Mesenchymal stem cell (in vitro differentiated cells and primary cell): ENCODE results near the gene ILKAP.

Experiments used
- DNase-seq: peaks from one replicate; pipeline ENCODE4 v3.0.0-alpha.2; 2013
- H2AFZ ChIP-seq: one replicate; pipeline ENCODE4 v1.6.1; 2013; ENCODE audit warnings: low read depth, mild to moderate bottlenecking, control low read depth, inconsistent platforms, low read length, moderate library complexity
- H2AK5ac ChIP-seq: 2 replicates; pipeline ENCODE4 v1.6.1; 2013; ENCODE audit warnings: low read length, moderate library complexity, mild to moderate bottlenecking, inconsistent platforms; ENCODE audit not compliant: severe bottlenecking
- H2BK120ac ChIP-seq: one replicate; pipeline ENCODE4 v1.6.1; 2013; ENCODE audit warnings: low read depth, mild to moderate bottlenecking, inconsistent platforms, low read length, moderate library complexity
- H2BK12ac ChIP-seq, 2 experiments: one replicate each; pipeline ENCODE4 v1.6.1; 2013; ENCODE audit warnings: inconsistent platforms in 2 of 2, low read length in 2 of 2, mild to moderate bottlenecking in 2 of 2, moderate library complexity in 2 of 2, control low read depth in 1 of 2
- H2BK15ac ChIP-seq: one replicate; pipeline ENCODE4 v1.6.1; 2013; ENCODE audit warnings: mild to moderate bottlenecking, low read depth, inconsistent platforms; ENCODE audit not compliant: poor library complexity, severe bottlenecking
- H2BK5ac ChIP-seq: 2 replicates; pipeline ENCODE4 v1.6.1; 2013; ENCODE audit warnings: low read depth, mild to moderate bottlenecking, low read length, control low read depth, inconsistent platforms; ENCODE audit not compliant: poor library complexity, severe bottlenecking
- H3K14ac ChIP-seq, 2 experiments: one replicate each; pipeline ENCODE4 v1.6.1; 2013; ENCODE audit warnings: inconsistent platforms in 2 of 2, low read length in 2 of 2, control low read depth in 1 of 2, mild to moderate bottlenecking in 1 of 2, moderate library complexity in 1 of 2
- H3K18ac ChIP-seq, 2 experiments: one replicate each; pipeline ENCODE4 v1.6.1; 2013; ENCODE audit warnings: inconsistent platforms in 2 of 2, low read length in 2 of 2, control low read depth in 1 of 2, low read depth in 1 of 2, mild to moderate bottlenecking in 1 of 2
- H3K23ac ChIP-seq, 2 experiments: one replicate each; pipeline ENCODE4 v1.6.1; 2013; ENCODE audit warnings: inconsistent platforms in 2 of 2, low read length in 2 of 2, mild to moderate bottlenecking in 2 of 2, moderate library complexity in 2 of 2, control low read depth in 1 of 2
- H3K27ac ChIP-seq: 2 replicates; pipeline ENCODE4 v1.5.1; 2013; ENCODE audit warnings: mild to moderate bottlenecking, moderate library complexity, low read length, control low read depth, inconsistent platforms; ENCODE audit not compliant: poor library complexity, severe bottlenecking
- H3K27me3 ChIP-seq, 2 experiments: 2 replicates each; pipeline versions ENCODE4 v1.6.1 to v1.7.0; 2013; ENCODE audit warnings: low read length in 2 of 2, mild to moderate bottlenecking in 2 of 2, moderate library complexity in 2 of 2, control low read depth in 1 of 2, inconsistent platforms in 1 of 2; ENCODE audit not compliant: control insufficient read depth in 1 of 2, insufficient read depth in 1 of 2
- H3K36me3 ChIP-seq, 2 experiments: 2 replicates each; pipeline versions ENCODE4 v1.6.1 to v1.7.0; 2013; ENCODE audit warnings: low read length in 2 of 2, control low read depth in 1 of 2, inconsistent platforms in 1 of 2, low read depth in 1 of 2, mild to moderate bottlenecking in 1 of 2; ENCODE audit not compliant: insufficient read depth in 2 of 2, control insufficient read depth in 1 of 2
- H3K4ac ChIP-seq, 2 experiments: one replicate each; pipeline ENCODE4 v1.6.1; 2013; ENCODE audit warnings: inconsistent platforms in 2 of 2, low read length in 2 of 2, mild to moderate bottlenecking in 2 of 2, moderate library complexity in 2 of 2, control low read depth in 1 of 2, low read depth in 1 of 2
- H3K4me1 ChIP-seq: 2 replicates; pipeline ENCODE4 v1.6.1; 2013; ENCODE audit warnings: low read depth, low read length, control low read depth; ENCODE audit not compliant: control insufficient read depth, insufficient read depth
- H3K4me2 ChIP-seq: 2 replicates; pipeline ENCODE4 v1.6.1; 2013; ENCODE audit warnings: low read length, mild to moderate bottlenecking, inconsistent platforms; ENCODE audit not compliant: poor library complexity, severe bottlenecking
- H3K4me3 ChIP-seq, 2 experiments: 2 replicates each; pipeline versions ENCODE4 v1.5.1 to v1.7.0; 2013; ENCODE audit warnings: low read length in 2 of 2, mild to moderate bottlenecking in 2 of 2, control low read depth in 1 of 2, low read depth in 1 of 2; ENCODE audit not compliant: insufficient read depth in 1 of 2
- H3K79me1 ChIP-seq: replicated peaks from 2 replicates; pipeline ENCODE4 v1.6.1; 2013; ENCODE audit warnings: mild to moderate bottlenecking, control low read depth, low read length, inconsistent platforms; ENCODE audit not compliant: poor library complexity, severe bottlenecking
- H3K9ac ChIP-seq: 2 replicates; pipeline ENCODE4 v1.7.0; 2013; ENCODE audit warnings: mild to moderate bottlenecking, low read length, moderate library complexity
- H3K9me3 ChIP-seq: 2 replicates; pipeline ENCODE4 v1.7.0; 2013; ENCODE audit warnings: mild to moderate bottlenecking, low read length; ENCODE audit not compliant: control insufficient read depth
- H4K8ac ChIP-seq: one replicate; pipeline ENCODE4 v1.6.1; 2013; ENCODE audit warnings: inconsistent platforms, mild to moderate bottlenecking, low read length, moderate library complexity
- H4K91ac ChIP-seq: one replicate; pipeline ENCODE4 v1.6.1; 2013; ENCODE audit warnings: mild to moderate bottlenecking, low read length, inconsistent platforms
- WGBS: methylation state at CpG from one replicate; pipeline ENCODE4 v1.1.7; 2013; ENCODE audit warnings: mixed read lengths; 5-methylcytosine and 5-hydroxymethylcytosine counted together

The ILKAP gene

GRCh38 chr2:238129166-238130010, 74.1 kb downstream of the ILKAP start:
- Histone ChIP-seq H3K4ac (no peak overlapping the region), H3K4me1 (peaks cover 3% of the 10 kb centered on the region), H3K4me3 (no peak overlapping the region), H2AK5ac (no peak overlapping the region), H3K36me3 (no peaks in the 10 kb centered on the region), H4K8ac (no peak overlapping the region), H4K91ac (no peak overlapping the region), H2AFZ (no peak overlapping the region), H3K79me1 (no peaks in the 10 kb centered on the region), H3K14ac (no peak overlapping the region), H3K4me2 (no peak overlapping the region), H3K27ac (no peak overlapping the region), H3K23ac (no peak overlapping the region), H2BK15ac (peak overlapping the region; percentile 19), H3K27me3 (no peaks in the 10 kb centered on the region), H2BK120ac (no peak overlapping the region), H3K9me3 (no peaks in the 10 kb centered on the region), H2BK12ac (no peak overlapping the region), H3K9ac (no peak overlapping the region), H3K18ac (no peak overlapping the region), H2BK5ac (no peak overlapping the region)
- DNase-seq: no peak
- WGBS: 88% methylated on average over 22 of the region's 22 CpGs

- Histone ChIP-seq H2AK5ac (no peak overlapping the region), H3K4me3 (no peak overlapping the region)
- 79% methylated on average over 30 of the region's 30 CpGs for WGBS
Measured at GRCh38 chr2:238128534-238129001, 74.9 kb downstream of the ILKAP start.

GRCh38 chr2:238128061-238128440, 75.4 kb downstream of the ILKAP start:
- H3K36me3 ChIP-seq: no peaks in the 10 kb centered on the region
- no peak for DNase-seq
- no peak overlapping the region for H2AFZ ChIP-seq
- H3K27me3 ChIP-seq: peaks cover 2 to 5% of the 10 kb centered on the region in 2 experiments
- no peak overlapping the region for H2BK12ac ChIP-seq
- no peak overlapping the region for H2AK5ac ChIP-seq
- H3K23ac ChIP-seq: no peak overlapping the region
- H3K4me1 ChIP-seq: peaks cover 3% of the 10 kb centered on the region
- peak overlapping the region; percentile 77 for H3K9ac ChIP-seq
- H3K9me3 ChIP-seq: no peaks in the 10 kb centered on the region
- H4K91ac ChIP-seq: no peak overlapping the region
- H3K4ac ChIP-seq: no peak overlapping the region
- WGBS: 94% methylated on average over 17 of the region's 22 CpGs
- H2BK15ac ChIP-seq: no peak overlapping the region
- no peak overlapping the region for H4K8ac ChIP-seq
- peak overlapping the region in 1 of 2 experiments; percentile 71 for H3K4me3 ChIP-seq
- no peak overlapping the region for H3K4me2 ChIP-seq
- H3K18ac ChIP-seq: no peak overlapping the region
- no peak overlapping the region for H2BK5ac ChIP-seq
- H2BK120ac ChIP-seq: no peak overlapping the region
- H3K27ac ChIP-seq: no peak overlapping the region
- peak overlapping the region in 1 of 2 experiments; percentile 26 for H3K14ac ChIP-seq
- H3K79me1 ChIP-seq: no peaks in the 10 kb centered on the region

More at GRCh38 chr2:238128534-238129001, 74.9 kb downstream of the ILKAP start:
- no peak overlapping the region for H3K4me2 ChIP-seq
- no peak for DNase-seq
- H2BK15ac ChIP-seq: no peak overlapping the region
- no peaks in the 10 kb centered on the region for H3K9me3 ChIP-seq
- H3K14ac ChIP-seq: no peak overlapping the region
- no peaks in the 10 kb centered on the region for H3K79me1 ChIP-seq
- no peak overlapping the region for H2BK12ac ChIP-seq
- no peak overlapping the region for H3K18ac ChIP-seq
- H4K91ac ChIP-seq: no peak overlapping the region
- H2BK5ac ChIP-seq: no peak overlapping the region
- H3K9ac ChIP-seq: no peak overlapping the region
- H3K23ac ChIP-seq: no peak overlapping the region
- H3K4ac ChIP-seq: no peak overlapping the region
- H3K36me3 ChIP-seq: no peaks in the 10 kb centered on the region
- no peak overlapping the region for H3K27ac ChIP-seq
- H3K4me1 ChIP-seq: peaks cover 3% of the 10 kb centered on the region
- H2AFZ ChIP-seq: no peak overlapping the region
- H4K8ac ChIP-seq: no peak overlapping the region
- H3K27me3 ChIP-seq: no peaks in the 10 kb centered on the region
- no peak overlapping the region for H2BK120ac ChIP-seq

GRCh38 chr2:238127165-238128060, 76.1 kb downstream of the ILKAP start:
- no peak overlapping the region for H2BK5ac ChIP-seq
- H2BK15ac ChIP-seq: no peak overlapping the region
- H3K4me1 ChIP-seq: peaks cover 3% of the 10 kb centered on the region
- peak overlapping the region in 1 of 2 experiments; percentile 12 for H3K4ac ChIP-seq
- H3K4me3 ChIP-seq: peak overlapping the region in 1 of 2 experiments; percentile 71
- H3K9ac ChIP-seq: peak overlapping the region; percentile 77
- H3K79me1 ChIP-seq: no peaks in the 10 kb centered on the region
- no peak overlapping the region for H3K23ac ChIP-seq
- H3K36me3 ChIP-seq: no peaks in the 10 kb centered on the region
- H3K9me3 ChIP-seq: no peaks in the 10 kb centered on the region
- H2BK120ac ChIP-seq: no peak overlapping the region
- H2AK5ac ChIP-seq: no peak overlapping the region
- H3K18ac ChIP-seq: no peak overlapping the region
- H3K4me2 ChIP-seq: no peak overlapping the region
- 78% methylated on average over 27 of the region's 36 CpGs for WGBS
- H3K14ac ChIP-seq: no peak overlapping the region
- peak overlapping the region; percentile 59 for H2AFZ ChIP-seq
- H2BK12ac ChIP-seq: no peak overlapping the region
- H3K27me3 ChIP-seq: peaks cover 7 to 11% of the 10 kb centered on the region in 2 experiments
- peak overlapping the region; percentile 38 for H4K8ac ChIP-seq
- no peak overlapping the region for H3K27ac ChIP-seq
- DNase-seq: peak; percentile 49
- H4K91ac ChIP-seq: peak overlapping the region; percentile 29
